ENCODE data around the gene MDK. TPM values are rescaled to one million over a fixed set of nuclear protein-coding genes. Genes with fewer than 3 reads are reported as not detected.

Gene MDK
- total RNA-seq, 1 donor from 2014 or later, result 2,040 TPM

GRCh38 chr11:46414466-46414796 is 33.0 kb downstream of the MDK start:
- Mint-ChIP-seq H3K36me3 (ENCODE audit: insufficient read depth) (peaks cover 12% of the 10 kb centered on the region), H3K27ac (no peak overlapping the region), H3K4me3 (ENCODE audit: low read depth) (no peak overlapping the region), H3K4me1 (ENCODE audit: low read depth) (no peaks in the 10 kb centered on the region), H3K27me3 (no peaks in the 10 kb centered on the region), H3K9me3 (ENCODE audit: low read depth) (no peaks in the 10 kb centered on the region)
- TF ChIP-seq, protein P1, sequence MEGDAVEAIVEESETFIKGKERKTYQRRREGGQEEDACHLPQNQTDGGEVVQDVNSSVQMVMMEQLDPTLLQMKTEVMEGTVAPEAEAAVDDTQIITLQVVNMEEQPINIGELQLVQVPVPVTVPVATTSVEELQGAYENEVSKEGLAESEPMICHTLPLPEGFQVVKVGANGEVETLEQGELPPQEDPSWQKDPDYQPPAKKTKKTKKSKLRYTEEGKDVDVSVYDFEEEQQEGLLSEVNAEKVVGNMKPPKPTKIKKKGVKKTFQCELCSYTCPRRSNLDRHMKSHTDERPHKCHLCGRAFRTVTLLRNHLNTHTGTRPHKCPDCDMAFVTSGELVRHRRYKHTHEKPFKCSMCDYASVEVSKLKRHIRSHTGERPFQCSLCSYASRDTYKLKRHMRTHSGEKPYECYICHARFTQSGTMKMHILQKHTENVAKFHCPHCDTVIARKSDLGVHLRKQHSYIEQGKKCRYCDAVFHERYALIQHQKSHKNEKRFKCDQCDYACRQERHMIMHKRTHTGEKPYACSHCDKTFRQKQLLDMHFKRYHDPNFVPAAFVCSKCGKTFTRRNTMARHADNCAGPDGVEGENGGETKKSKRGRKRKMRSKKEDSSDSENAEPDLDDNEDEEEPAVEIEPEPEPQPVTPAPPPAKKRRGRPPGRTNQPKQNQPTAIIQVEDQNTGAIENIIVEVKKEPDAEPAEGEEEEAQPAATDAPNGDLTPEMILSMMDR (IDR thresholded peaks at IDR 0.05; ENCODE audit: unreplicated experiment), result no peak
- no peak for DNase-seq (ENCODE audit: low spot score, unreplicated experiment)

DNA sequence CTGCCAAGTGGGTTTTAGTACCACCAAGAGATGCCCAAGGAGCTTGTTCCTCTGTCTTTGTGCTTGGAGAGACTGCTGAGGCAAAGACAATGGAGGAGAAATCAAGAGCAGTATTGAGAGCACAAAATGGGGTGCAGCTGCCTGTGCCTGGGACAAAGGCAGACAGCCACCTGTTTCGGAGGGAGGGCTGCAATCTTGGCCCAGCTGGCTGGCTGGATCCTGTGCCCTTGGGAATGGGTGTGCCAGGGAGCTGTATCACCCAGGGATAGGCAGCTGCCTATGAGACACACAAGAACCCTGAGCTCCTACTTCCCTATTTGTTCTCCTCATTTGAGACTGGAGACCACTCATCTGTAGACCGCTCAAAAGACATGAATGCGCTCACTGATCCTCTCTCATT is 33.4 kb downstream of the MDK start:
- Mint-ChIP-seq H3K27me3 (no peaks in the 10 kb centered on the region), H3K4me3 (ENCODE audit: low read depth) (no peak overlapping the region), H3K9me3 (ENCODE audit: low read depth) (no peaks in the 10 kb centered on the region), H3K27ac (no peak overlapping the region), H3K36me3 (ENCODE audit: insufficient read depth) (peaks cover 12% of the 10 kb centered on the region), H3K4me1 (ENCODE audit: low read depth) (no peaks in the 10 kb centered on the region)
- TF ChIP-seq, protein P1 (IDR thresholded peaks at IDR 0.05; ENCODE audit: unreplicated experiment), result no peak
- DNase-seq (ENCODE audit: low spot score, unreplicated experiment), result no peak

DNA sequence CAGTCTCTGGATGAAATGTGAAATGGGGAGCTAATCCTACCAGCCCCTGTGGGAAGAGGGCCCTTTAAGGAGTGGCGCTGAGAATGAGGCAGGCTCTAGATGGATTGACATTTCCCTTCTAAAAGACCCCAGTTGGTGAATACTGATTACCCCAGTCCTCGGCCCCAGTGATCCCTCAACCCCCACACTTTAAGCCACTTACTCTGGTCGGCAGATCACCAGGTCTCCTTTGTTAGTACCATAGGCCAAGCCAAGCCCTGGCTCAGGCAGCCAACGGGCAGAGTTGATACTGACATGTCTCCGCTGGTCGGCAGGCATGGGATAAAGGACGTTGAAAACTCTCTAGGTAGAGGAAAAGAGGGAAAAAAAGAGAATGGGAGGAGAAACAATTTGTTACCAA is 36.2 kb downstream of the MDK start:
- Mint-ChIP-seq H3K36me3 (ENCODE audit: insufficient read depth) (peaks cover 22% of the 10 kb centered on the region), H3K4me3 (ENCODE audit: low read depth) (no peak overlapping the region), H3K27ac (peak overlapping the region; percentile 68), H3K4me1 (ENCODE audit: low read depth) (peaks cover 4% of the 10 kb centered on the region), H3K9me3 (ENCODE audit: low read depth) (no peaks in the 10 kb centered on the region), H3K27me3 (no peaks in the 10 kb centered on the region)
- no peak for DNase-seq (ENCODE audit: low spot score, unreplicated experiment)
- TF ChIP-seq, protein P1 (IDR thresholded peaks at IDR 0.05; ENCODE audit: unreplicated experiment), result no peak

GRCh38 chr11:46418751-46419150 is 37.3 kb downstream of the MDK start:
- H3K27me3 Mint-ChIP-seq, result no peaks in the 10 kb centered on the region
- H3K9me3 Mint-ChIP-seq (ENCODE audit: low read depth), result no peaks in the 10 kb centered on the region
- peaks cover 6% of the 10 kb centered on the region for H3K4me1 Mint-ChIP-seq (ENCODE audit: low read depth)
- TF ChIP-seq, protein P1 (IDR thresholded peaks at IDR 0.05; ENCODE audit: unreplicated experiment), result no peak
- H3K27ac Mint-ChIP-seq, result no peak overlapping the region
- no peak for DNase-seq (ENCODE audit: low spot score, unreplicated experiment)
- H3K36me3 Mint-ChIP-seq (ENCODE audit: insufficient read depth), result peaks cover 21% of the 10 kb centered on the region
- H3K4me3 Mint-ChIP-seq (ENCODE audit: low read depth), result no peak overlapping the region

GRCh38 chr11:46420513-46420912 is 39.0 kb downstream of the MDK start:
- Mint-ChIP-seq H3K4me3 (ENCODE audit: low read depth) (no peak overlapping the region), H3K27ac (no peak overlapping the region), H3K9me3 (ENCODE audit: low read depth) (no peaks in the 10 kb centered on the region), H3K4me1 (ENCODE audit: low read depth) (peaks cover 6% of the 10 kb centered on the region), H3K27me3 (no peaks in the 10 kb centered on the region), H3K36me3 (ENCODE audit: insufficient read depth) (peaks cover 18% of the 10 kb centered on the region)
- DNase-seq (ENCODE audit: low spot score, unreplicated experiment), result no peak
- TF ChIP-seq, protein P1 (IDR thresholded peaks at IDR 0.05; ENCODE audit: unreplicated experiment), result no peak

Data from progenitor cell of endocrine pancreas (in vitro differentiated cells).